NCI-H82 (cell line): ENCODE data around the gene KCNJ9.
"Not testable (repeated sequence)": the region's sequence is repeated elsewhere in the genome, so short reads cannot be mapped to it uniquely, and the experiment has no call there.

Experiments used
- DNase-seq: peaks from one replicate; lab custom pipeline; 2025; lab: John Stamatoyannopoulos, UW

KCNJ9 gene

DNA sequence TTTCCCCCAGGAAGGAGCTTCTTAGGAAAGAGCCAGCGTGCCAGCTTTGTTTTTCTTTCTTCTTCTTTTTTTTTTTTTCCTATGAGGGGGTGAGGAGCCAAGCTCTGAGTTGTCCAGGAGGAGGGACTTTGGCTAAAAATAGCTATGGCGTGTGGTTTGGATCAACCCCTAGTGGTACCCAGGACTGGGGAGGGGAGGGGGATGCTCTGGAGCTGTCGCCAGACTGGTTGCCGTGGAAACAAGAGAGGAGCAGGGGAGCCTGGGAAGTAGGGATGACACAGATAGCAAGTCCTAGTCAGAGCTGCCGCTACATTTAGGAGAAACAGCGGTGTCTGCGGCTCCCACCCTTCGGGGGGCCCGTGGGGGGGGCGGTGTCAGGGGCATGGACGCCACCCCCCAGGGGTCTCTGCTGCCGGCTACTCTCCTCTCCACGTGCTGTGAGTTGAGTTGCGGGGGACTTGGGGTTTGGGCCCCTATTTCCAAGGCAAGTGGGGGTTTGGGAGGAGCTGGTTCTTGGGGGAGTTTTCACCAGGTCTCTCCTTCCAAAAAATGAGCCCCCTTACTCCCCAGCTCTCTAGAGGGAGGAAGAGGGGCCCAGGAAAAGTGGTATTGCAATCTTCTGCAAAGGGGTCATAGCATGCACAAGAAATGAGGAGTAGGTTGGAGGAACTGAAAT lies at the start of gene KCNJ9:
KCNJ9 (plus strand) TSS at position 278 of the 676 bp plus-strand sequence. CDS start 2,493 bp downstream, outside the sequence.
- DNase-seq, result no peak

DNA sequence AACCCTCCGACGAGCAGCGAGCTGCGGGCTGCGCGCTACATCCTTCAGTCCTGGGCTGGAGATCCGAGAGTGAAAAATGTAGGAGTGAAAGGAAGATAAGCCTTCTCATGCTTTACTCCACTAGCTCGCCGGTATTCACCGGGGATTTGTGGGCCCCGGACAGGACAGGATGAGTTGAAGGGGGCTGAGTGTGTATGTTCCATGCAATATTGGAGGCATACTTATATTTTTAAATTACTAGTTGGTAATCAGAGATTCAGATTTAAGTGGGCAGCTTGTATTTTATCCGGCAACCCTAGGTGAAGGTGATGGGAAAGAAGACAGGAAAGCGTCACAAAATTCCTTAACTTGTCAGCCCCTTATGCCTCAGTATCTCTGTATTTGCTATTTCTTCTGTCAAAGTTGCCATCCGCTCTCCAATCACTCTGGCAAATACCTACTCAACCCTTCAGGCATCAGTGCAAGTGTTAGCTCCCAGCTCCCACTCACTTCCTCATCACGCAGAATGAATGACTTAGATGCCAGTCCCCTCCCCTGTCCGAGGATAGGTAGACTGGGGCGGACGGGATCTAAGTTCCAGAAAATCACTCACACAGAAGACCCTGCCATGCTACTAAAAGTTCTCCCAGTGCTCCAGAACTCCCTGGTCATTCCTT lies 49.0 kb upstream of the KCNJ9 start:
- DNase-seq, result peak; percentile 53

DNA sequence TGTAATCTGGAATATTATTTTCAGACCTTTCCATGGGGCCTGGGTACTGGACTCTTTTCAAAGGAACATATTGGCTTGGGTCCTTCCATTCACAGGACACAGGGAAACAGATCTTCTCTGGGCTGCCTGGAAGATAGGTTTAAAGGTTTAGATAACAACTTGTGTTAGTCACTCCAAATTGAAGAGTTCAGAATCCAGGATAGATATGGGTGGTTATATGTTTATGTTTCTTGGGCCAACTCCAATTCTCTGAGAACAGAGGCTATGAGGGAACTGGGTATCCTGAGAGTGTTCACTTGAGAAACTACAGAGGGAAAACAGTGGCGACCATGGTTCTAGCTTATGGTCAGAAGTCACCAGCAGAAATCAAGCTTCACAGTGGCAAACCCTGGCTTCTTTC lies 40.9 kb upstream of the KCNJ9 start:
- DNase-seq, result no peak

DNA sequence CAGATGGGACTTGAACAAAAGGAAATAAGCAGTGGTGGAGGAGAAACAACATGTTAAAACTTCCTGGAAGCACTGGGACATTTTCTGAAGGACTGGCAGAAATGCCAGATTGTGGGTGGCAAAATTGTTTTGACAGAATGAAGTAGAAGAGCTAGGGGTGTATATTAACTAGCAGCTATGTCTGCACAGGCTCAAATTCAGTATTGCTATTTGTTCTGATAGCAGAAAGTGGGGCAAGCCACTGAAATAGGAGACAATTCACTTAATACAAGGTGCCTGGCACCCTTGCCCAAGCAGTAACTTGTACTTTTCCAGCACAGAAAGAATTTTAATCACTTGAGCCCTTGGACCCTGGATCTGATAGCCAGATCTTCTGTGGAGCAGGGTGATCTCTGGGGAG lies 37.8 kb upstream of the KCNJ9 start:
- DNase-seq, result no peak

DNA sequence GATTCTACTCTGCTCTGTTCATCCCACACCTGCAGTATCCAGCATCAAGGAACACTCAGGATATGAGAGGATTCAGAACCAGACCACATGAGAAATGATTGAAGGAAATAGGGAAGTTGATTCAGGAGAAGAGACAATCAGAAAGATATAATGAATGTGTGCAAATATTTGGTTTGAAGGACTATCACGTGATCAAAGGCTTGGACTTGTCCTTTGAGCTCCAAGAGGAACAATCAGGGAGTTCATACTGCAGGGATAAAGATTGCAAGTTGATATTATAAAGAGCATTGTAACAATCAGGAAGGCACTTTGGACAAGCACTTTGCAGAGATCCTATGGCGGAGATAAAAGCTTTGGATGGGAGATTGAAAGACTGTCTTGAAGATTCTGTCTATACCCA lies 35.7 kb upstream of the KCNJ9 start:
- DNase-seq, result no peak

DNA sequence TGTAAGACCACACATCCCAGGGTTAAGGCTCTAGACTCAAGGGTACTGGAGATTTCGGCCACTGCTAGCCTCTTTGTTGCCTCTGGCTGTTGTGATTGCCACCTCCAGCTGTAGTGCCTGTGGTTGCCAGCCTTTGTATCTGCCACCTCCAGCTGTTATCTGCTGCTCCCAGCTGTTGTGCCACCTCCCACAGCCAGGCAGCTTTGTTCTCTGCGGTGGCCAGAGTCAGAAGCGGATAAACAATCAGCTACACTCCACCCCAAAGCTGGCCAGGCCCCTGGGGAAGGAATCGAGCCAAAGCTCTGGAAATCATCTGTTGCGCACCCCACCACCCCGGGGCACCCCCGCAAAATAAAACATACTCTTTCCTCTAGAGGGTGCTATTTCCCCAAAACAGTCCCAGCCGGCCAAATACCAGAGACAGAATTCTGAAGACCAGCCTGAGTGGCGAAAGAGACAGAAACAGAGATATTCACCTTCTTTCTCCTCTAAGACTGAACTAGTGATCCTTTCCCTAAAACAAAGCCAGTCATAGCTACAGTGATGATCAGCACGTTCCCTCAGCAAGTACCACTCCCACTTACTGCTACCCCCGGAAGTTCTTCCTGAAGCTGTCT lies 34.7 kb upstream of the KCNJ9 start:
- DNase-seq, result peak; percentile 47

DNA sequence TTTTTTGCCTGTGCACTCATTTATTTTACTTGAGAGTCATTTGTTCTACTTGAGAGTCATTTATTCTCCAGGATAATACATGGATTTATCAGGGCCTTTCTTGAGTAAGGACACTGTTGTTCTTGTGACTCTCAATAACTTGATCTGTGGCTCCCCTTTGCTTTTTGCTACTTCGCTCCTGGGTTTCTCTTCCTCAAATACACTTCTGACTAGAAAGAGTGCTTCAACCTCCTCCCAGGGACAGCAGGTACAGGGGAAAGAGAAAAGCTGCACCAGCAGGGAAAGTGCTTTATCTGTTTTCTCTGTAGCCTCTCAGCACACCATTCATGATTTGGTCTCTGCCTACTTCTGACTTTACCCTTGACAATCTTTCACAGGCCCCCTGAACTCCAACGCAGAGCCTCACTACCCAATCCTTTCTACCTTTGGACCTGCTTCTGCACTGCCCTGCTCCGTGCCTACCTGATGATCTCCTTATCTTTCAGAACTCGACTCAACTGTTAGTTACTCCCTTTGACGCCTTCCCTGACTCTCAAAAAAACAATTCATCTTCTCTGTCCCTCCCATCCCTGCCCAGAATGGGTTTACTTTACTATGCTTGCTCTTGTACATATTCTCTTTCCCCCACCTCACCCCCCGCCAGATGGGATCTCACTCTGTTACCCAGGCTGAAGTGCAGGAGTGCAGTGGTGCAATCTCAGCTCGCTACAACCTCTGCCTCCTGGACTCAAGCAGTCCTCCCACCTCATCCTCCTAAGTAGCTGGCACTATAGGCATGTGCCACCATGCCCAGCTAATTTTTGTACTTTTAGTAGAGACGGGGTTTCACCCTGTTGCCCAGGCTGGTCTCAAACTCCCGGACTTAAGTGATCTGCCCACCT lies 34.0 kb upstream of the KCNJ9 start:
- DNase-seq, result no peak

DNA sequence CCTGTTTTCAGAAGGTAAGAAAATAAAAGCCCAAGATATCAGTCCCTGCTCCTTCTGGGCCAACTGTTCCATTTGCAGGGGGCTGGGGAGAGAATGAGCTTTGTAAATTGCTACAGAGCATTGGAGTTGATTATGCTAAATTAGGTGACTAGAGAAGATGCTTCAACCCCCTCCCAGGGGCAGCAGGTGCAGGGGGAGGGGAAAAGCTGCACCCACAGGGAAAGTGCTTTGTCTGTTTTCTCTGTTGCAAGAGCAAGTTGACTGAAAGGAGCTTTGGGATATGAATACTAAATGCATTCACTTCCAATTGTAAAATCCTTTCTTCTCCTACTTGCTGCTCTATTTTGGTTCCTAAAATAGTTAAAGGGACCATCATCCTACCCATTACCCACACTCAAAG lies 33.0 kb upstream of the KCNJ9 start:
- DNase-seq, result no peak

DNA sequence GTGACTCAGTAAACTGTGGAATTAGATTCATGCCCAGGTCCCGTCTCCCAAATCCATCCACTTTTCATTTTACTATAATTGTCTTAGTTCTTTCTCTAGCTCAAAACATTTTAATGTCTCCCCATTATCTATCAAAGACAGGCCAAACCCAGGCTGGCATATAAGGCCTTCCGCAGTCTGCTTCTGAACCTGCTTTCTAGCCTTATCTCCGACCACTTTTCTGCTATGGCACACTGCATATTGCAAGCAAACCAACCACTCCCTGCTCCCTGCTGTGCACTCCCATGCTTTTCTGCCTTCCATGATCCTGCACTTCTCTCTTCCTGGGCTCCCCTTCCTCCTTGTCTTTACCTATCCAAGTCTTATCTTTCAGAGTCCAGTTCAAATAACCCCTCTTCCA lies 32.2 kb upstream of the KCNJ9 start:
- DNase-seq, result no peak

DNA sequence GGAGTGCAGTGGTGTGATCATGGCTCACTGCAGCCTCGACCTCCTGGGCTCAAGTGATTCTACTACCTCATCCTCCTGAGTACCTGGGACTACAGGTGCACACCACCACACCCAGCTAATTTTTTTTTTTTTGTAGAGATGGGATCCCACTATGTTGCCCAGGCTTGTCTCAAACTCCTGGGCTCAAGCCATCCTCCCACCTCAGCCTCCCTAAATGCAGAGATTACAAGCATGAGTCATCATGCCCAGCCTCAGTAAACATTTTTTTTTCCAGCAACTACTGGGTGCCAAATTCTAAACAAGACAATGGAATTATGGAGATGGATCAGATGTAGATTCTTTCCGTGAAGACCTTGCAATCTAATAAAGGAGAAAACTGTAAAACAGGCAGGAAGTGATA lies 31.2 kb upstream of the KCNJ9 start:
- not testable (repeated sequence) for DNase-seq

DNA sequence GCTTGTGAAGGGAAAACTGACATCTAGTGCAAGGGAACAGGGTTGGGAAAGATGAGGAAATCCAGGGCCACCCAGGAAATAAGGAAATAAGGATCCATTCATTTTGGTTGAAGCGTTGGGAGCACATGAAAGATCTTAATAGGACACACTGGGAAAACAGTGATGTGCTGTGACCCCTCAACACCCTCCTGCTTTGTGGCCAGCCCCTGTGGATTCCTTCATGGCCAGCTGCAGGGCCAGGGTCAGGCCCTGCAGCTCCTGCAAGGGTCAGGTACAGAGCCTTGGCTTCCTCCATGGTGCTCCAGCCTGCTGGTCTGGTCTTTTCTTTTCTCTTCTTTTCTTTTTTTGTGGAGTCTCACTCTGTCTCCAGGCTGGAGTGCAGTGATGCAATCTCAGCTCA lies 30.7 kb upstream of the KCNJ9 start:
- no peak for DNase-seq

DNA sequence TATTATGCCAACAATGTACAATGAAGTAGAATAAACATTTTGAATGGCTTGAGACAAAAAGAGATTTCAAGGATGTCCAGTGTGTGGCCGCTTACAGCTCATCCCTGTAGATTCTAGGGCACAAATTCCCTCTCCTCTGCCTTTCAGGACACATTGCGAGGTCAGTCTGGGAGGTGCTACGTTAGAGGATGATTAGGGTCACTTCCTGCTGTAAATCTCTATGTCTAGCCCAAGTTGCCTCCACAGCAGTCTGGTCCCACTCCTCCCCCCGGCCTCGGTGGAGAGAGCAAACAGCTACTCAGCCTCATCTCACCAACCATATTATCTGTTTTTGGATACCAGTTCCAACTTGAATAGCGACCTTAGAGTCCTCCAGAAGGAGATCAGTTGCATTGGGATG lies 28.4 kb upstream of the KCNJ9 start:
- DNase-seq, result no peak

DNA sequence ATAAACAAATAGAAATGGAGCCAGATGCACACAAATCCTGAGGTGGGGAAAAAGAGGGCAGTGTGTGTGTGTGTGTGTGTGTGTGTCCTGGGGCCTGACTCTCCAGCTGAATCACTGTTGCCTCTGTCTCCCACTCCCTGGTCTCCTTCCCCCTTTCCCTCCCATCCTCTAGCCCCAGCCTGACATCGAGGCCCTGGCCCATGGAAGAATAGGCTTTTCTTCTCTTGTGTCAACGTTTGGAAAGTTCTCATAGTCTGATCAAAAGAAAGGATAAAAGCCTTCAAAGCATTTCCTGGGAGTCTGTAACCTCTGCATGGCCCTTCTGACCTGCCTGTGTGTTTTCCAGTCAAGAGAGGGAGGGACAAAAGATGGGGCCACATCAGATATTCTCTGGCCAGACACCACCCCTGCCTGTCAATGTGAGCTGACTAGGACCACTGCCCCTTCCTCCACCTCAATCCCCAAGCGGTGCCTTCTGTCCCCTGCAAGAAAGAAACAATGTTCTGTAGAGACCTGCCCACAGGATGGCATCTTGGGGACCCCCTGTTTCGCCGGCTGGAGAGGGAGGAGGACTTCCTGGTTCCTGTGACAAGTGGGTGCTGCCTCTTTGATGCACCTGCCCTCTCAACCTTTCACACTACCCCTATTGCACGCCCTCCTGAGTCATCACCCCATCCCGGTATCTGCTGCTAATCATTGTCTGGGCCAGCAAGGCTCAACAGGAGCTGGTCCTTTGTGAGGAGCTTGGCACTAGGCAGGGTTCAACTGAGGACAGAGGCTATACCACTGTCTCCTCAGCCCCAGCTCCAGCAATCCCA lies 27.6 kb upstream of the KCNJ9 start:
- DNase-seq, result no peak

DNA sequence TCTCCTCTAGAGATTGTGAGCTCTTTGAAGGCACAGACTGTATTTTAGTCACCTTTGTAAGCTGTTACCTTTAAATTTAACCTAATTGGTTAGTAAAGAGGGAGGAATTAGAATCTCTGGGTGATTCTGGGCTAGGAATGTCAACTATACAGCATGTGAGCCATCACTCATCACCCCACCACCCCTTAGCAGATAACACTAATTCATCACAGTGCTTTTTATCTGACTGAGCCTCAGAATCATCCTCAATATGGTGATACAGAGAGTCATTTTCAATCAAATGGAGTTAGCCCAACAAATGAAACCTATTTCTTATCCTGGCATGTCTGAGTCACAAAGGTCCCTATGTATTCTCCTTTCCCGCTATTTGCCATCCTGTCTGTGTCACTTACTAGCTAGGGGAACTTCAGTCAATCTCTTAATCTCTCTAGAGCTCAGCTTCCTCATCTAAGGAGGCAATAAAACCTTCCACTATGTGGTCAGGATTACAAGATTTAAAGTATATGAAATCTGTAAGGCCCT lies 24.6 kb upstream of the KCNJ9 start:
- DNase-seq, result no peak

DNA sequence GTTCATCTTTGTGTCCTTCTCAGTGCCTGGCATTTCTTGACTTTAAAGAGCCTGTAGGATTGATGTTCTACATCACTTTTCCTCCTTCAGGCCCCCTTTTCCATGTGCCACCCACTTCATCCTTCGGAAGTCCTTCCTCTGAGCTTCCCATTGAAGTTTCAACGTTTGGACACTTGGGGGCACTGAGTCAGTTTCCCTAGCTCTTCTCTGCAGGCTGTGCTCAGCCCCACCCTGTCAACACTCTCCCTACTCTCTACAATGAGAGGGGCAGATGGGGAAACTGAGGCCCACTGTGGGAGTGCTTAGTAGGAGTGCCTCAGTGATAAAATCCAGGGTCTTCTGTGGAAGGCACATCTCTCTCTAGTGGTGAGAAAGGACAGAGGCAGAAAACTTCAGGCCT lies 23.3 kb upstream of the KCNJ9 start:
- peak; percentile 15 for DNase-seq

DNA sequence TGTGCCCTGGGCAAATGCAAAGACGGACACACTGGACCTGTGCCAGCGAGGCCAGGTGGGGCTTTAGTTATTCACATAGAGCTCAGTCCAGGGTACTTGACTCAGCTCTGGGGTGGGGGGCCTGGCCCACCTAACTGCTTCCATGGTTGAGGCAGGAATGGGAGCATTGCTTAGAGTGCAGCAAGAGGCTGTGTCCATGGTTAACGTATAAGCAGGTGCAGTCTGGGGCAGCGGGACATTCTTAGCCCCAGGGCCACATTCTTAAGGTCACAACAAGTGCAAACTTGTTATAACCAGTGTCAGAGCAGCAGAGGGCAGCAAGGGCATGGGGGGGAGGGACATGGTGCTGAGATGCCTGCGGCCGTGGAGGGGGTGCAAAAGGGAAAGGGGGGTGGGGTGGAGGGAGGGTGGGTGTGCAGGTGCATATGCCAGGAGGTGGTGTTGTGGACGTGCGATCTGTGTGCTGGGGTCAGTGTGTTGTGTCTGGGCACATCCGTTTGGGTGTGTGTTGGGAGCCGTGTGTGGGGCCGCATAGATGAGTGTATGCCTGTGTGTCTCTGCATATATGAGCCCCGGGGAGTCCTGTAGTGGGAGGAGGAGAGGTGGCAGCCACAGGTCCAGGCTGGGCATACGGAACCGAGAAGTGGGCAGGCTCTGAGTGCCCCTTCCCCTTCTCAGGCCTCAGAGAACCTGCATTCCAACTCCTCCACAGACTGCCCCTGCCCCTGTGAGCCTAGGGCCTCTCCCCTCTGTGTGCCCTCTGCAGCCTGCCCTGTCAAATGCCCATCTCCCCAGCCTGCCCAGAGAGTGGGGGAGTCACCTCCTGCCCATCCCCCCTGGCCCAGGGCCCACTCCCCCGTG lies 19.7 kb upstream of the KCNJ9 start:
- DNase-seq, result no peak

DNA sequence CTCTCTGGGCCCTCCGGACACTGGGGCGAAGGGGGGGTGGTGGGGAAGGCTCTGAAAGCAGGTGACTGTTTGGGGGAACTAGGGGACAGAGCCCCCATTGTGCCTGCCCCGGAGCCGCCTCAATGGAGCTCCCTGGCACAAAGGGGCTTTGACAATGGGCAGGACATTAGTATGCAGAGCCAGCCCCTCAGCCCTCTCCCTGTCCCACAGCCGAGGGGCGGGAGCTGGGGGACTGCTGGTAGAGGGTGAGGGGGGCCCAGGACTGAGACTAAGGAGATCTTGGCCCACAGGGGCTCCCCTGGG lies 19.2 kb upstream of the KCNJ9 start:
- DNase-seq, result no peak

DNA sequence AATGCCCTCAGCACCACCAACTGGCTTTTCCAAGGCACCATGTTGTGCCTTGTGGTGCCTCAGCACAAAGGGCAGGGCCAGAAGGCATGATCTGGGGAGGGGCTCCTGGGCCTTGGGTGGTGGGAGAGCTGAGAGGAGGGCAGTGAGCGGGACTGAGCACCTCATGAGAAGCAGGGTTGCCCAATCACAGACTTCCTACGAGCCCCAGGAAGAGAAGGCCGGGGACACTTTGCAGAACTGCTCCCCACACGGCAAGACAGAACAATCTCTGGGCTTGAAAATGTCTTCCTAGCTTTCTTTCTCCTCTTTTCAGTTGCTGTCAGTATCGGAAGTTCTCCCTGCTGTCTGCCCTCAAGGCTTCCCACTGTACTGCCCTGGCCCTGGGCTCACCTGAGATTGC lies 18.2 kb upstream of the KCNJ9 start:
- DNase-seq, result no peak

DNA sequence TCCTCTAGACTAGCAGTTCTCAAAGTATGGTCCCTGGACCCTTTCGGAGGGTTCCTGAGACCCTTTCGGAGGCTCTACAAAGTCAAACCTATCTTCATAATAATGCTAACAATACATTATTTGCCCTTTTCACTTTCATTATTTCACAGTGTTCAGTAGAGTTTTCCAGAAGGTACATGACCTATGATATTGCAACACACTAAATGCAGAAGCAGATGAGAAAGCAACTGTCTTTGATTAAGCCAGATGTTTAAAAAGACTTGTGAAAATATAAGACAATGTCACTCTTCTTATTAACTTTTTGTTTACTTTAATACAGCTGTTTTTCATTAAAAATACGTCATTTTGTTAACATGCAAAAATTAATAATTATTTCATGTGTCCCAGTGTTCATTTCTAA lies 17.2 kb upstream of the KCNJ9 start:
- no peak for DNase-seq

DNA sequence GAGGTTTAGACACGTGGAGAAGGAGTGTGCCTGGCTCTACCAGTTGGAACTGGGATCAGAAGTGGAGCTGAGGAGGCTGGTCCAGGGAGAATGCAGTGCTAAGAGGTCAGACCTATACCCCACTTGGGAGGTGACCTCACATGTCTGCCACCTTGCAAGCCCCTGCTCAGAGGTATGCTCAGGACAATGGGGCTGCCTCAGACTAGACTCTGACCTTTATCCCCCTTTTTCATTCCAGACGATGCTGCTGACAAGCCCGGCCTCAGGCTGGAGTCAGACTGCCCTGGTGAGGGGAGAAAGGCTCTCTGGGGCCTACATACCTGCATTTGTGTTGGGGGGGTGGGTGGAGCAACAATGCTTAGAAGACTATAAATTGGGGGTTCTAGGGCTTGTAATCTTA lies 16.6 kb upstream of the KCNJ9 start:
- no peak for DNase-seq
